Keratinocyte (primary cell): ENCODE data around the gene CIZ1. TPM values are rescaled to one million over a fixed set of nuclear protein-coding genes. Genes with fewer than 3 reads are reported as not detected.

Experiments
- DNase-seq: peaks from one replicate; pipeline ENCODE4 v3.0.0-alpha.2; 2011; ENCODE audit warnings: low read depth, missing footprints, low spot score
- FAIRE-seq: peaks from 2 replicates; lab custom pipeline; 2011; peaks lifted over from hg19 to GRCh38; lab: Jason Lieb, UNC
- H2AFZ ChIP-seq: 2 replicates; pipeline ENCODE4 v1.6.0; 2012; ENCODE audit warnings: low read length, control low read depth, inconsistent platforms; ENCODE audit not compliant: control insufficient read depth
- H3K27ac ChIP-seq: 2 replicates; pipeline ENCODE4 v1.5.1; 2011; ENCODE audit warnings: low read length; ENCODE audit not compliant: control insufficient read depth, insufficient read depth
- H3K27me3 ChIP-seq: 3 replicates; pipeline ENCODE4 v1.6.0; 2011; ENCODE audit warnings: low read length; ENCODE audit not compliant: control insufficient read depth, insufficient read depth; ENCODE audit errors: extremely low read depth
- H3K36me3 ChIP-seq, 2 experiments: 2 replicates in 1 of 2; 3 replicates in 1 of 2; pipeline ENCODE4 v1.5.1; 2011; ENCODE audit warnings: low read length in 2 of 2, mild to moderate bottlenecking in 1 of 2; ENCODE audit not compliant: control insufficient read depth in 2 of 2, insufficient read depth in 2 of 2; ENCODE audit errors: extremely low read depth in 1 of 2
- H3K4me1 ChIP-seq: 3 replicates; pipeline ENCODE4 v1.5.1; 2011; ENCODE audit warnings: low read length; ENCODE audit not compliant: control insufficient read depth, insufficient read depth; ENCODE audit errors: extremely low read depth
- H3K4me2 ChIP-seq: 3 replicates; pipeline ENCODE4 v1.6.0; 2011; ENCODE audit warnings: low read depth, low read length; ENCODE audit not compliant: control insufficient read depth, insufficient read depth; ENCODE audit errors: extremely low read depth
- H3K4me3 ChIP-seq, 3 experiments: fragments of 200-600 bp in 1 of 3; sonication (generic) in 1 of 3; 2 replicates in 2 of 3; 3 replicates in 1 of 3; pipeline ENCODE4 v1.5.1; 2011 to 2016; ENCODE audit warnings: low read length in 3 of 3, mild to moderate bottlenecking in 3 of 3, control low read depth in 2 of 3, inconsistent platforms in 1 of 3, low read depth in 1 of 3, mixed read lengths in 1 of 3, mixed run types in 1 of 3, moderate library complexity in 1 of 3; ENCODE audit not compliant: control insufficient read depth in 2 of 3, insufficient read depth in 2 of 3; ENCODE audit errors: extremely low read depth in 1 of 3
- H3K79me2 ChIP-seq: 2 replicates; pipeline ENCODE4 v1.6.0; 2012; ENCODE audit warnings: low read length; ENCODE audit not compliant: control insufficient read depth, insufficient read depth
- H3K9ac ChIP-seq: 3 replicates; pipeline ENCODE4 v1.6.0; 2011; ENCODE audit warnings: low read length; ENCODE audit not compliant: control insufficient read depth, insufficient read depth; ENCODE audit errors: extremely low read depth
- H3K9me1 ChIP-seq: 3 replicates; pipeline ENCODE4 v1.6.0; 2011; ENCODE audit warnings: low read length; ENCODE audit not compliant: control insufficient read depth, insufficient read depth; ENCODE audit errors: extremely low read depth
- H3K9me3 ChIP-seq: 2 replicates; pipeline ENCODE4 v1.5.1; 2012; ENCODE audit warnings: low read depth, low read length; ENCODE audit not compliant: control insufficient read depth
- H4K20me1 ChIP-seq: 3 replicates; pipeline ENCODE4 v1.6.0; 2011; ENCODE audit warnings: low read length; ENCODE audit not compliant: control insufficient read depth, insufficient read depth; ENCODE audit errors: extremely low read depth
- EZH2 ChIP-seq: IDR thresholded peaks from one replicate; pipeline ENCODE4 v1.6.1; 2012; ENCODE audit warnings: inconsistent platforms, mild to moderate bottlenecking, low read length, moderate library complexity
- dilution Hi-C: fragments of 300-500 bp; cut with MboI; formaldehyde crosslinking; loops from one replicate; pipeline ENCODE4 v1.7.0; 2020; ENCODE audit warnings: low sequenced_read_pairs; ENCODE audit not compliant: extremely low pct_ligation_motif_present
- polyA plus RNA-seq, 5 experiments: library from polyadenylated mRNA; depleted of rRNA in 3 of 5; stranded (reverse) in 3 of 5; stranded (forward) in 1 of 5; unstranded in 1 of 5; fragments of >200 nt; gene quantifications; 1 replicate in 1 of 5; 2 replicates in 3 of 5; 3 replicates in 1 of 5; pipeline versions ENCODE4 v1.2.1 to v1.2.3, GENCODE V29; 2011 to 2012; ENCODE audit warnings: missing spikeins in 2 of 5, low read depth in 1 of 5, low replicate concordance in 1 of 5
- TF ChIP-seq, protein P1 (sequence below), 3 experiments: IDR thresholded peaks in 1 of 3; conservative IDR thresholded peaks in 1 of 3; optimal IDR thresholded peaks in 1 of 3; 2 replicates in 2 of 3; 3 replicates in 1 of 3; pipeline versions ENCODE3 to v1.5.1; 2011; ENCODE audit warnings: low read length in 3 of 3, mild to moderate bottlenecking in 3 of 3, moderate library complexity in 2 of 3, control low read depth in 1 of 3, inconsistent platforms in 1 of 3; ENCODE audit not compliant: insufficient read depth in 2 of 3; ENCODE audit errors: extremely low read depth in 1 of 3

CIZ1 gene
- polyA plus RNA-seq, 1 donor (not counting 4 experiments of a cell fraction or from before 2014, with no cell fraction given) = 23.5 TPM

- Histone ChIP-seq H3K9ac (no peak overlapping the region), H3K27me3 (peaks cover 5% of the 10 kb centered on the region), H3K79me2 (no peaks in the 10 kb centered on the region), H3K36me3 (no peaks in the 10 kb centered on the region), H3K4me3 (no peak overlapping the region), H2AFZ (no peak overlapping the region), H3K4me2 (no peak overlapping the region), H3K9me3 (no peaks in the 10 kb centered on the region), H3K27ac (no peak overlapping the region), H4K20me1 (no peaks in the 10 kb centered on the region), H3K4me1 (peaks cover 8% of the 10 kb centered on the region), H3K9me1 (no peaks in the 10 kb centered on the region)
- dilution Hi-C loops = no loop called here
- no peak for TF ChIP-seq EZH2
- TF ChIP-seq, protein P1, sequence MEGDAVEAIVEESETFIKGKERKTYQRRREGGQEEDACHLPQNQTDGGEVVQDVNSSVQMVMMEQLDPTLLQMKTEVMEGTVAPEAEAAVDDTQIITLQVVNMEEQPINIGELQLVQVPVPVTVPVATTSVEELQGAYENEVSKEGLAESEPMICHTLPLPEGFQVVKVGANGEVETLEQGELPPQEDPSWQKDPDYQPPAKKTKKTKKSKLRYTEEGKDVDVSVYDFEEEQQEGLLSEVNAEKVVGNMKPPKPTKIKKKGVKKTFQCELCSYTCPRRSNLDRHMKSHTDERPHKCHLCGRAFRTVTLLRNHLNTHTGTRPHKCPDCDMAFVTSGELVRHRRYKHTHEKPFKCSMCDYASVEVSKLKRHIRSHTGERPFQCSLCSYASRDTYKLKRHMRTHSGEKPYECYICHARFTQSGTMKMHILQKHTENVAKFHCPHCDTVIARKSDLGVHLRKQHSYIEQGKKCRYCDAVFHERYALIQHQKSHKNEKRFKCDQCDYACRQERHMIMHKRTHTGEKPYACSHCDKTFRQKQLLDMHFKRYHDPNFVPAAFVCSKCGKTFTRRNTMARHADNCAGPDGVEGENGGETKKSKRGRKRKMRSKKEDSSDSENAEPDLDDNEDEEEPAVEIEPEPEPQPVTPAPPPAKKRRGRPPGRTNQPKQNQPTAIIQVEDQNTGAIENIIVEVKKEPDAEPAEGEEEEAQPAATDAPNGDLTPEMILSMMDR (optimal IDR thresholded peaks at IDR 0.05 in 1 of 3, IDR thresholded peaks at IDR 0.05 in 1 of 3, conservative IDR thresholded peaks at IDR 0.05 in 1 of 3; ENCODE audit: extremely low read depth in 1 of 3, insufficient read depth in 2 of 3, low read length in 3 of 3) = no peak
- FAIRE-seq = no peak
- no peak for DNase-seq
Observed at GRCh38 chr9:128222026-128222425, 30.7 kb upstream of the CIZ1 start.

GRCh38 chr9:128219831-128220230 lies 28.5 kb upstream of the CIZ1 start:
- H3K4me3 ChIP-seq = no peak overlapping the region
- H3K27ac ChIP-seq = no peak overlapping the region
- TF ChIP-seq, protein P1 (optimal IDR thresholded peaks at IDR 0.05 in 1 of 3, IDR thresholded peaks at IDR 0.05 in 1 of 3, conservative IDR thresholded peaks at IDR 0.05 in 1 of 3; ENCODE audit: extremely low read depth in 1 of 3, insufficient read depth in 2 of 3, low read length in 3 of 3) = no peak
- no peak for TF ChIP-seq EZH2
- dilution Hi-C loops = no loop called here
- H3K79me2 ChIP-seq = no peaks in the 10 kb centered on the region
- no peaks in the 10 kb centered on the region for H3K36me3 ChIP-seq
- H2AFZ ChIP-seq = no peak overlapping the region
- no peaks in the 10 kb centered on the region for H3K9me3 ChIP-seq
- no peaks in the 10 kb centered on the region for H4K20me1 ChIP-seq
- H3K9me1 ChIP-seq = no peaks in the 10 kb centered on the region
- no peak for DNase-seq
- no peak overlapping the region for H3K4me2 ChIP-seq
- H3K9ac ChIP-seq = no peak overlapping the region
- FAIRE-seq = no peak
- H3K4me1 ChIP-seq = peaks cover 8% of the 10 kb centered on the region
- H3K27me3 ChIP-seq = no peaks in the 10 kb centered on the region
